A549 (cell line): ENCODE results near the gene CDK5RAP2.

ENCODE experiments used
- CEBPB ChIP-seq, 2 experiments: fragments of >200 bp in 1 of 2; sonication (Bioruptor Twin) in 1 of 2; formaldehyde crosslinking in 1 of 2; IDR thresholded peaks; 2 replicates each; pipeline ENCODE4 v1.6.1; 2012 to 2016
- HDAC2 ChIP-seq: fragments of 200-600 bp; sonication (generic); IDR thresholded peaks from 2 replicates; pipeline ENCODE4 v1.6.1; 2016
- JUNB ChIP-seq: fragments of >200 bp; sonication (Bioruptor Twin); formaldehyde crosslinking; IDR thresholded peaks from 2 replicates; pipeline ENCODE4 v1.6.1; 2016
- NR3C1 ChIP-seq: fragments of >200 bp; sonication (Bioruptor Twin); formaldehyde crosslinking; IDR thresholded peaks from 3 replicates; pipeline ENCODE4 v1.6.1; 2017
- PHF8 ChIP-seq: fragments of 200-600 bp; sonication (generic); IDR thresholded peaks from 2 replicates; pipeline ENCODE4 v1.6.1; 2016; ENCODE audit warnings: low read depth, mild to moderate bottlenecking, antibody characterized with exemption, moderate library complexity, borderline replicate concordance
- POLR2A ChIP-seq: IDR thresholded peaks from 2 replicates; pipeline ENCODE4 v1.6.1; 2012; ENCODE audit warnings: mild to moderate bottlenecking, low read length
- POLR2AphosphoS2 ChIP-seq: conservative IDR thresholded peaks from 2 replicates; pipeline ENCODE4 v1.6.1; 2012; ENCODE audit warnings: low read length, improper control_type of control experiment, inconsistent platforms
- SMC3 ChIP-seq: fragments of >200 bp; sonication (Bioruptor Twin); formaldehyde crosslinking; IDR thresholded peaks from 3 replicates; pipeline ENCODE4 v1.6.1; 2018; ENCODE audit warnings: inconsistent platforms
- TF ChIP-seq, protein P1 (sequence below): fragments of 250-450 bp; sonication (Bioruptor Pico); IDR thresholded peaks from 2 replicates; pipeline ENCODE4 v1.5.0; 2021; ENCODE audit warnings: mild to moderate bottlenecking, moderate library complexity, borderline replicate concordance
- TF ChIP-seq, protein P2 (sequence below): IDR thresholded peaks from 2 replicates; pipeline ENCODE4 v1.6.1; 2012
- TF ChIP-seq, protein P3 (sequence below): fragments of 150-350 bp; IDR thresholded peaks from 2 replicates; pipeline ENCODE4 v1.6.1; 2014; ENCODE audit warnings: low read depth, mild to moderate bottlenecking, low read length
- TF ChIP-seq, protein P4 (sequence below): IDR thresholded peaks from 2 replicates; pipeline ENCODE4 v1.6.1; 2012
- TF ChIP-seq, protein P5 (sequence below): fragments of >200 bp; sonication (Bioruptor Twin); formaldehyde crosslinking; IDR thresholded peaks from 3 replicates; pipeline ENCODE4 v1.5.1; 2016
- TF ChIP-seq, protein P6 (sequence below): fragments of 450-650 bp; IDR thresholded peaks from 2 replicates; pipeline ENCODE4 v1.6.1; 2014; ENCODE audit warnings: antibody characterized with exemption

DNA sequence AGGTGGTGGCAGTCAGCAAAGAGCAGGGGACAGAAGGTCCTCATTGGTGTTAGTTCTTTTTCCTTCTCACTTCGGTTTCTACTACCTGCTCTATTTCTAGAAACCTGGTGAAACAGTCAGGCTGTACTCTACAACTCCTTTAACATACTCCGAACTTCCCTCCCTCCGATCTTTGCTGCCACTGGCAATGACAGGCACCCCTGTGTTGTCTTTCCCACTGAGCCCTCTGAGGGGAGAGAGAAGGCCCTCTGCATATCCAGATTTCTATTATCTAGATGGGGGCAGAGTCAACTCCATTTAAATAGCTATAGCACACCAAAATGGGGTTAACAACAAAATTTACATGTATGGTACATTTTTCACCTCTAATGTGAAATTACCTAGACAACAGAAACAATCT, 123.7 kb downstream of the CDK5RAP2 start:
- TF ChIP-seq, protein P1, sequence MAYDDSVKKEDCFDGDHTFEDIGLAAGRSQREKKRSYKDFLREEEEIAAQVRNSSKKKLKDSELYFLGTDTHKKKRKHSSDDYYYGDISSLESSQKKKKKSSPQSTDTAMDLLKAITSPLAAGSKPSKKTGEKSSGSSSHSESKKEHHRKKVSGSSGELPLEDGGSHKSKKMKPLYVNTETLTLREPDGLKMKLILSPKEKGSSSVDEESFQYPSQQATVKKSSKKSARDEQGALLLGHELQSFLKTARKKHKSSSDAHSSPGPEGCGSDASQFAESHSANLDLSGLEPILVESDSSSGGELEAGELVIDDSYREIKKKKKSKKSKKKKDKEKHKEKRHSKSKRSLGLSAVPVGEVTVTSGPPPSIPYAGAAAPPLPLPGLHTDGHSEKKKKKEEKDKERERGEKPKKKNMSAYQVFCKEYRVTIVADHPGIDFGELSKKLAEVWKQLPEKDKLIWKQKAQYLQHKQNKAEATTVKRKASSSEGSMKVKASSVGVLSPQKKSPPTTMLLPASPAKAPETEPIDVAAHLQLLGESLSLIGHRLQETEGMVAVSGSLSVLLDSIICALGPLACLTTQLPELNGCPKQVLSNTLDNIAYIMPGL (CRISPR knock-in tag): no peak
- TF ChIP-seq POLR2A (no peak), PHF8 (no peak), SMC3 (no peak), HDAC2 (no peak), CEBPB (IDR thresholded peaks at IDR 0.05) (no peak), NR3C1 (no peak), POLR2AphosphoS2 (no peak), JUNB (no peak)
- TF ChIP-seq, protein P2, sequence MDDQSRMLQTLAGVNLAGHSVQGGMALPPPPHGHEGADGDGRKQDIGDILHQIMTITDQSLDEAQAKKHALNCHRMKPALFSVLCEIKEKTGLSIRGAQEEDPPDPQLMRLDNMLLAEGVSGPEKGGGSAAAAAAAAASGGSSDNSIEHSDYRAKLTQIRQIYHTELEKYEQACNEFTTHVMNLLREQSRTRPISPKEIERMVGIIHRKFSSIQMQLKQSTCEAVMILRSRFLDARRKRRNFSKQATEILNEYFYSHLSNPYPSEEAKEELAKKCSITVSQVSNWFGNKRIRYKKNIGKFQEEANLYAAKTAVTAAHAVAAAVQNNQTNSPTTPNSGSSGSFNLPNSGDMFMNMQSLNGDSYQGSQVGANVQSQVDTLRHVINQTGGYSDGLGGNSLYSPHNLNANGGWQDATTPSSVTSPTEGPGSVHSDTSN: no peak
- TF ChIP-seq, protein P3, sequence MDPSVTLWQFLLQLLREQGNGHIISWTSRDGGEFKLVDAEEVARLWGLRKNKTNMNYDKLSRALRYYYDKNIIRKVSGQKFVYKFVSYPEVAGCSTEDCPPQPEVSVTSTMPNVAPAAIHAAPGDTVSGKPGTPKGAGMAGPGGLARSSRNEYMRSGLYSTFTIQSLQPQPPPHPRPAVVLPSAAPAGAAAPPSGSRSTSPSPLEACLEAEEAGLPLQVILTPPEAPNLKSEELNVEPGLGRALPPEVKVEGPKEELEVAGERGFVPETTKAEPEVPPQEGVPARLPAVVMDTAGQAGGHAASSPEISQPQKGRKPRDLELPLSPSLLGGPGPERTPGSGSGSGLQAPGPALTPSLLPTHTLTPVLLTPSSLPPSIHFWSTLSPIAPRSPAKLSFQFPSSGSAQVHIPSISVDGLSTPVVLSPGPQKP: no peak
- TF ChIP-seq, protein P4, sequence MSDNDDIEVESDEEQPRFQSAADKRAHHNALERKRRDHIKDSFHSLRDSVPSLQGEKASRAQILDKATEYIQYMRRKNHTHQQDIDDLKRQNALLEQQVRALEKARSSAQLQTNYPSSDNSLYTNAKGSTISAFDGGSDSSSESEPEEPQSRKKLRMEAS: no peak
- TF ChIP-seq, protein P5, sequence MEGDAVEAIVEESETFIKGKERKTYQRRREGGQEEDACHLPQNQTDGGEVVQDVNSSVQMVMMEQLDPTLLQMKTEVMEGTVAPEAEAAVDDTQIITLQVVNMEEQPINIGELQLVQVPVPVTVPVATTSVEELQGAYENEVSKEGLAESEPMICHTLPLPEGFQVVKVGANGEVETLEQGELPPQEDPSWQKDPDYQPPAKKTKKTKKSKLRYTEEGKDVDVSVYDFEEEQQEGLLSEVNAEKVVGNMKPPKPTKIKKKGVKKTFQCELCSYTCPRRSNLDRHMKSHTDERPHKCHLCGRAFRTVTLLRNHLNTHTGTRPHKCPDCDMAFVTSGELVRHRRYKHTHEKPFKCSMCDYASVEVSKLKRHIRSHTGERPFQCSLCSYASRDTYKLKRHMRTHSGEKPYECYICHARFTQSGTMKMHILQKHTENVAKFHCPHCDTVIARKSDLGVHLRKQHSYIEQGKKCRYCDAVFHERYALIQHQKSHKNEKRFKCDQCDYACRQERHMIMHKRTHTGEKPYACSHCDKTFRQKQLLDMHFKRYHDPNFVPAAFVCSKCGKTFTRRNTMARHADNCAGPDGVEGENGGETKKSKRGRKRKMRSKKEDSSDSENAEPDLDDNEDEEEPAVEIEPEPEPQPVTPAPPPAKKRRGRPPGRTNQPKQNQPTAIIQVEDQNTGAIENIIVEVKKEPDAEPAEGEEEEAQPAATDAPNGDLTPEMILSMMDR: no peak
- TF ChIP-seq, protein P6, sequence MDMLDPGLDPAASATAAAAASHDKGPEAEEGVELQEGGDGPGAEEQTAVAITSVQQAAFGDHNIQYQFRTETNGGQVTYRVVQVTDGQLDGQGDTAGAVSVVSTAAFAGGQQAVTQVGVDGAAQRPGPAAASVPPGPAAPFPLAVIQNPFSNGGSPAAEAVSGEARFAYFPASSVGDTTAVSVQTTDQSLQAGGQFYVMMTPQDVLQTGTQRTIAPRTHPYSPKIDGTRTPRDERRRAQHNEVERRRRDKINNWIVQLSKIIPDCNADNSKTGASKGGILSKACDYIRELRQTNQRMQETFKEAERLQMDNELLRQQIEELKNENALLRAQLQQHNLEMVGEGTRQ: no peak
